K562 (cell line): ENCODE measurements around the gene HCN4. TPM values are rescaled to one million over a fixed set of nuclear protein-coding genes. Genes with fewer than 3 reads are reported as not detected.

Experiments used
- ATAC-seq: fragments of 200-7000 bp; cut with Tn5 transposase; 3 replicates; pipeline ENCODE4 v1.9.1; 2020; ENCODE audit warnings: moderate library complexity
- BruUV-seq: library from RNA; stranded (reverse); fragments of 400-500 nt; replicated peaks from 2 replicates; lab custom pipeline; 2021; lab: Mats Ljungman, UMichigan
- CTCF ChIA-PET: fragments of 300-600 bp; formaldehyde crosslinking; extraction: SDS; loops from one replicate; lab custom pipeline; 2021; ENCODE audit warnings: low intra/inter-chr PET ratio; lab: Yijun Ruan, JAX
- POLR2A ChIA-PET: fragments of 300-600, 350-650 bp; sonication (Branson Sonifier 250); formaldehyde crosslinking; extraction: SDS; loops from one replicate; lab custom pipeline; 2021; ENCODE audit warnings: antibody characterized with exemption, inconsistent platforms; lab: Yijun Ruan, JAX
- DNase-seq, 4 experiments: peaks; one replicate each; pipeline versions ENCODE4 v3.0.0 to v3.0.0-alpha.2; 2011 to 2018; ENCODE audit warnings: low spot score in 3 of 4, mixed read lengths in 3 of 4; ENCODE audit errors: extremely low read depth in 1 of 4
- FAIRE-seq: peaks from 2 replicates; lab custom pipeline; 2011; peaks lifted over from hg19 to GRCh38; lab: Jason Lieb, UNC
- H2AFZ ChIP-seq: 2 replicates; pipeline ENCODE4 v1.6.0; 2011; ENCODE audit warnings: low read depth, low read length, control low read depth, inconsistent platforms
- H3K27ac ChIP-seq: fragments of 200-600 bp; 3 replicates; pipeline ENCODE4 v1.8.0; 2011; ENCODE audit warnings: low read depth, mild to moderate bottlenecking, control low read depth, inconsistent platforms, low read length, moderate library complexity, mixed read lengths; ENCODE audit errors: extremely low read depth
- H3K27me3 ChIP-seq, 2 experiments: fragments of 300-600 bp in 1 of 2; 2 replicates in 1 of 2; 3 replicates in 1 of 2; pipeline versions ENCODE4 v1.6.0 to v1.8.0; 2011; ENCODE audit warnings: inconsistent platforms in 2 of 2, low read length in 2 of 2, mild to moderate bottlenecking in 1 of 2, mixed read lengths in 1 of 2, moderate library complexity in 1 of 2; ENCODE audit not compliant: control insufficient read depth in 2 of 2, insufficient read depth in 2 of 2
- H3K36me3 ChIP-seq: fragments of 300-600 bp; 3 replicates; pipeline ENCODE4 v1.8.0; 2011; ENCODE audit warnings: mild to moderate bottlenecking, low read length, inconsistent platforms; ENCODE audit not compliant: control insufficient read depth, insufficient read depth
- H3K4me1 ChIP-seq, 2 experiments: fragments of 200-600 bp in 1 of 2; replicated peaks in 1 of 2; 2 replicates in 1 of 2; 3 replicates in 1 of 2; pipeline versions ENCODE4 v1.5.1 to v1.8.0; 2011; ENCODE audit warnings: inconsistent platforms in 2 of 2, low read length in 2 of 2, mild to moderate bottlenecking in 1 of 2, mixed read lengths in 1 of 2, moderate library complexity in 1 of 2; ENCODE audit not compliant: control insufficient read depth in 2 of 2, insufficient read depth in 2 of 2
- H3K4me2 ChIP-seq: 2 replicates; pipeline ENCODE4 v1.6.1; 2011; ENCODE audit warnings: low read length, control low read depth, inconsistent platforms, mixed read lengths; ENCODE audit not compliant: insufficient read depth
- H3K4me3 ChIP-seq: fragments of 200-600 bp; sonication (generic), shearing (Covaris generic); 2 replicates; pipeline ENCODE4 v1.5.1; 2016; ENCODE audit warnings: control low read depth, inconsistent platforms
- H3K79me2 ChIP-seq: fragments of 200-600 bp; 3 replicates; pipeline ENCODE4 v1.8.0; 2011; ENCODE audit warnings: low read length, inconsistent platforms; ENCODE audit not compliant: control insufficient read depth, insufficient read depth
- H3K9ac ChIP-seq, 2 experiments: 2 replicates each; pipeline versions ENCODE4 v1.6.0 to v1.6.1; 2011; ENCODE audit warnings: low read depth in 2 of 2, low read length in 2 of 2, control low read depth in 1 of 2, inconsistent platforms in 1 of 2, mild to moderate bottlenecking in 1 of 2, mixed read lengths in 1 of 2; ENCODE audit not compliant: insufficient read depth in 1 of 2
- H3K9me1 ChIP-seq: one replicate; pipeline ENCODE4 v1.6.0; 2011; ENCODE audit warnings: inconsistent platforms, mild to moderate bottlenecking, low read length, moderate library complexity; ENCODE audit not compliant: control insufficient read depth, insufficient read depth
- H3K9me3 ChIP-seq: replicated peaks from 2 replicates; pipeline ENCODE4 v1.5.1; 2011; ENCODE audit warnings: low read depth, low read length, inconsistent platforms; ENCODE audit not compliant: control insufficient read depth, insufficient read depth
- H4K20me1 ChIP-seq: replicated peaks from 2 replicates; pipeline ENCODE4 v1.6.1; 2011; ENCODE audit warnings: low read length, inconsistent platforms, mixed read lengths; ENCODE audit not compliant: control insufficient read depth, insufficient read depth
- BCOR ChIP-seq: fragments of 450-650 bp; IDR thresholded peaks from 2 replicates; pipeline ENCODE4 v1.6.1; 2016
- CHD2 ChIP-seq: IDR thresholded peaks from 2 replicates; pipeline ENCODE4 v1.6.1; 2011; ENCODE audit warnings: low read depth, low read length
- HMGXB4 ChIP-seq: sonication (generic); formaldehyde crosslinking; IDR thresholded peaks from 2 replicates; pipeline ENCODE4 v1.8.1; 2023; ENCODE audit warnings: mild to moderate bottlenecking, missing genetic modification reagents
- ILK ChIP-seq: fragments of 450-650 bp; IDR thresholded peaks from 2 replicates; pipeline ENCODE4 v1.6.1; 2016; ENCODE audit warnings: missing genetic modification characterization, low read depth, mild to moderate bottlenecking, missing compliant biosample characterization, moderate library complexity, borderline replicate concordance
- NFE2 ChIP-seq: IDR thresholded peaks from 2 replicates; pipeline ENCODE4 v1.6.1; 2014; ENCODE audit warnings: antibody characterized with exemption, low read depth
- PHF8 ChIP-seq: fragments of 200-600 bp; sonication (generic); IDR thresholded peaks from 2 replicates; pipeline ENCODE4 v1.6.1; 2012; ENCODE audit warnings: mixed run types, mild to moderate bottlenecking, inconsistent platforms, low read length, moderate library complexity, borderline replicate concordance
- RUNX1 ChIP-seq: sonication (generic); IDR thresholded peaks from 2 replicates; pipeline ENCODE4 v1.6.1; 2016; ENCODE audit warnings: antibody characterized with exemption, low read depth
- SIN3B ChIP-seq: fragments of 450-650 bp; IDR thresholded peaks from 2 replicates; pipeline ENCODE4 v1.6.1; 2017; ENCODE audit warnings: low read depth, mild to moderate bottlenecking, moderate library complexity
- SIX5 ChIP-seq, 2 experiments: IDR thresholded peaks; 2 replicates each; pipeline ENCODE4 v1.6.1; 2011; ENCODE audit warnings: low read length in 2 of 2, borderline replicate concordance in 1 of 2, low read depth in 1 of 2, mild to moderate bottlenecking in 1 of 2, moderate library complexity in 1 of 2; ENCODE audit not compliant: insufficient read depth in 1 of 2
- WGBS: fragments of 100-300 bp; shearing (Covaris generic); methylation state at CpG from one replicate; pipeline ENCODE4 v1.1.6; 2016; ENCODE audit warnings: low coverage, mixed read lengths; ENCODE audit not compliant: insufficient coverage; ENCODE audit errors: missing lambda C conversion rate; 5-methylcytosine and 5-hydroxymethylcytosine counted together
- in situ Hi-C: fragments of 300-500 bp; cut with MboI; formaldehyde crosslinking; loops from 4 replicates; pipeline ENCODE4 v1.15.0; 2018; ENCODE audit warnings: inconsistent platforms, mixed read lengths
- intact Hi-C: fragments of 100-400 bp; cut with micrococcal nuclease; formaldehyde crosslinking; loops from 2 replicates; pipeline ENCODE4 v1.14.2; 2022
- polyA plus RNA-seq, 8 experiments: library from polyadenylated mRNA; depleted of rRNA in 4 of 8; stranded (reverse) in 5 of 8; unstranded in 3 of 8; fragments of >200 nt; fragmentation: Nextera tagmentation in 2 of 8; fragmentation: Illumina TruSeq in 1 of 8; extraction: Ambion mirVana in 2 of 8; extraction: Trizol in 1 of 8; gene quantifications; 2 replicates each; pipeline versions ENCODE4 v1.2.1 to v1.2.3, GENCODE V29; 2011 to 2014; ENCODE audit warnings: inconsistent platforms in 1 of 8, missing spikeins in 1 of 8
- total RNA-seq, 7 experiments: library from RNA; depleted of rRNA in 6 of 7; stranded (reverse); fragments of >200 nt in 6 of 7; fragmentation: Illumina TruSeq in 2 of 7; extraction: Trizol in 2 of 7; gene quantifications; 2 replicates each; pipeline versions ENCODE4 v1.2.1 to v1.2.3, GENCODE V29; 2011 to 2021; ENCODE audit warnings: low replicate concordance in 1 of 7
- TF ChIP-seq, protein P1 (sequence below), 2 experiments: fragments of 450-650 bp in 1 of 2; sonication (generic) in 1 of 2; formaldehyde crosslinking in 1 of 2; IDR thresholded peaks; 2 replicates each; pipeline versions ENCODE4 v1.7.1 to v1.9.0; 2016 to 2022; ENCODE audit warnings: inconsistent platforms in 1 of 2, mild to moderate bottlenecking in 1 of 2, missing genetic modification reagents in 1 of 2

Gene HCN4
- total and polyA plus RNA-seq, 9 of the 15 experiments (the other 6 are each of a cell fraction or from before 2014, with no cell fraction given), result not detected

DNA sequence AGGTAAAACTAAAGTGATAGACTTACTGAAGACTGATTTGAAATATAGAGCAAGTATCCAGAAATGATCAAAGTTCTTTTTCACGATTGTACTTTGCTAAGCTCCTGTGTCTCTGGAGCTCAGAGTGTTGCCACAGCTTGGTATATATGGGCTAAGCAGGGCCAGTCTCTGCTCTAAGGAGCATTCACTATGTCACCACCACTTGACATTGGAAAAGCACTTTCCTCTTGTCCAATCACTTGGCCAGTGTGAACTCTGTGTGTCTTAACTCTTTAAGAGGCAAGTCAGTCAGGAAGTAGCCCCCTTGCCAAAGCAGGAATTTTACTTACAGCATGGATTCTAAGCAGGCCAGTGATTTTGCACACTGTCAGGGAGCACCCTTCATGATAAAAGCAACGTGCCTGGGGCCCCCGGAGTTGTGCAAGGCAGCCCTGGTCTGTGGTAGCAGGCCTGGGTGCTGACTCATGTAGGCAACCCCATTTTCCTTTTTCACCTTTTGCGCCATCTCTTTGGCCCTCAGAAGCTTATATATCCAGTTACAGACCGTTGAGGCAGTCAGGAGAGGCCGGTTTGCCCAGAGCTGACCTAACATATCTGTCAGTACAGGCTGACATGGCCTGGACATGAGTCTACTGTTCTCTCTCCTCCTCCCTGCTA, 73.0 kb downstream of the HCN4 start:
- Histone ChIP-seq H2AFZ (no peak overlapping the region), H3K9ac (no peak overlapping the region), H3K79me2 (no peaks in the 10 kb centered on the region), H3K36me3 (no peaks in the 10 kb centered on the region), H3K4me2 (no peak overlapping the region), H3K27me3 (peaks cover 12 to 26% of the 10 kb centered on the region in 2 experiments), H3K9me1 (no peaks in the 10 kb centered on the region), H3K4me1 (no peaks in the 10 kb centered on the region), H3K27ac (no peak overlapping the region), H3K9me3 (no peaks in the 10 kb centered on the region), H3K4me3 (no peak overlapping the region), H4K20me1 (no peaks in the 10 kb centered on the region)
- WGBS, result 6% methylated on average over 6 of the region's 6 CpGs
- in situ Hi-C loops (loop anchor here (5.0 kb wide), 1 partner anchor 397 kb away; no protein-coding TSS in a partner anchor), intact Hi-C loops (no loop called here)
- no peak for FAIRE-seq
- no TSS peak for BruUV-seq
- ATAC-seq, result no peak
- no peak for DNase-seq
- CTCF ChIA-PET, result no interaction called here
- POLR2A ChIA-PET, result interaction anchor here (0.5 kb wide), 1 partner anchor 337 kb away, joined by 3 read pairs; no protein-coding TSS in a partner anchor
- no peak for TF ChIP-seq SIN3B
- TF ChIP-seq RUNX1, result no peak
- TF ChIP-seq HMGXB4 (CRISPR knock-in tag), result no peak
- no peak for TF ChIP-seq CHD2
- TF ChIP-seq SIX5 (IDR thresholded peaks at IDR 0.05; ENCODE audit: borderline replicate concordance in 1 of 2, insufficient read depth in 1 of 2, low read depth in 1 of 2, low read length in 2 of 2), result no peak
- TF ChIP-seq NFE2, result peak; percentile 35; the same call in 1 of the 2 replicates
- TF ChIP-seq BCOR, result no peak
- TF ChIP-seq PHF8, result no peak
- no peak for TF ChIP-seq ILK (tag)
- TF ChIP-seq, protein P1, sequence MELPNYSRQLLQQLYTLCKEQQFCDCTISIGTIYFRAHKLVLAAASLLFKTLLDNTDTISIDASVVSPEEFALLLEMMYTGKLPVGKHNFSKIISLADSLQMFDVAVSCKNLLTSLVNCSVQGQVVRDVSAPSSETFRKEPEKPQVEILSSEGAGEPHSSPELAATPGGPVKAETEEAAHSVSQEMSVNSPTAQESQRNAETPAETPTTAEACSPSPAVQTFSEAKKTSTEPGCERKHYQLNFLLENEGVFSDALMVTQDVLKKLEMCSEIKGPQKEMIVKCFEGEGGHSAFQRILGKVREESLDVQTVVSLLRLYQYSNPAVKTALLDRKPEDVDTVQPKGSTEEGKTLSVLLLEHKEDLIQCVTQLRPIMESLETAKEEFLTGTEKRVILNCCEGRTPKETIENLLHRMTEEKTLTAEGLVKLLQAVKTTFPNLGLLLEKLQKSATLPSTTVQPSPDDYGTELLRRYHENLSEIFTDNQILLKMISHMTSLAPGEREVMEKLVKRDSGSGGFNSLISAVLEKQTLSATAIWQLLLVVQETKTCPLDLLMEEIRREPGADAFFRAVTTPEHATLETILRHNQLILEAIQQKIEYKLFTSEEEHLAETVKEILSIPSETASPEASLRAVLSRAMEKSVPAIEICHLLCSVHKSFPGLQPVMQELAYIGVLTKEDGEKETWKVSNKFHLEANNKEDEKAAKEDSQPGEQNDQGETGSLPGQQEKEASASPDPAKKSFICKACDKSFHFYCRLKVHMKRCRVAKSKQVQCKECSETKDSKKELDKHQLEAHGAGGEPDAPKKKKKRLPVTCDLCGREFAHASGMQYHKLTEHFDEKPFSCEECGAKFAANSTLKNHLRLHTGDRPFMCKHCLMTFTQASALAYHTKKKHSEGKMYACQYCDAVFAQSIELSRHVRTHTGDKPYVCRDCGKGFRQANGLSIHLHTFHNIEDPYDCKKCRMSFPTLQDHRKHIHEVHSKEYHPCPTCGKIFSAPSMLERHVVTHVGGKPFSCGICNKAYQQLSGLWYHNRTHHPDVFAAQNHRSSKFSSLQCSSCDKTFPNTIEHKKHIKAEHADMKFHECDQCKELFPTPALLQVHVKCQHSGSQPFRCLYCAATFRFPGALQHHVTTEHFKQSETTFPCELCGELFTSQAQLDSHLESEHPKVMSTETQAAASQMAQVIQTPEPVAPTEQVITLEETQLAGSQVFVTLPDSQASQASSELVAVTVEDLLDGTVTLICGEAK (IDR thresholded peaks at IDR 0.05), result no peak
- TF ChIP-seq, protein P1 (CRISPR knock-in tag; IDR thresholded peaks at IDR 0.05), result no peak
